Measurements from ENCODE around the gene PRCP.

The PRCP gene

GRCh38 chr11:82906931-82907330 is 6.7 kb upstream of the PRCP start:
- no peak for DNase-seq (ENCODE audit: low spot score)

GRCh38 chr11:82906236-82906635 is 6.0 kb upstream of the PRCP start:
- DNase-seq (ENCODE audit: low spot score) = no peak

GRCh38 chr11:82903843-82904586 is 3.8 kb upstream of the PRCP start:
- DNase-seq (ENCODE audit: low spot score) = no peak

- no peak for DNase-seq (ENCODE audit: low spot score)
These were observed 2.6 kb upstream of the PRCP start for GRCh38 chr11:82902880-82903279.

- no peak for DNase-seq (ENCODE audit: low spot score)
These were observed 1.8 kb upstream of the PRCP start for GRCh38 chr11:82901922-82902485.

- DNase-seq (ENCODE audit: low spot score) = peak; percentile 75
These were observed 1.1 kb upstream of the PRCP start, which contains the start of gene DDIAS for GRCh38 chr11:82901165-82901921. TSS of gene DDIAS (plus strand) at chr11:82901736. CDS start at chr11:82914739, 13,003 bp downstream.

- DNase-seq (ENCODE audit: low spot score) = no peak
These were observed 313 bp downstream of the PRCP start for GRCh38 chr11:82899957-82900276.

- DNase-seq (ENCODE audit: low spot score) = no peak
These were observed 927 bp downstream of the PRCP start for GRCh38 chr11:82899186-82899820.

GRCh38 chr11:82898241-82898640 is 2.0 kb downstream of the PRCP start:
- DNase-seq (ENCODE audit: low spot score) = no peak

- no peak for DNase-seq (ENCODE audit: low spot score)
These were observed 4.0 kb downstream of the PRCP start for GRCh38 chr11:82896183-82896582.

- DNase-seq (ENCODE audit: low spot score) = no peak
These were observed 4.7 kb downstream of the PRCP start for GRCh38 chr11:82895437-82896091.

- DNase-seq (ENCODE audit: low spot score) = no peak
These were observed 7.5 kb downstream of the PRCP start for GRCh38 chr11:82892611-82893169.

- DNase-seq (ENCODE audit: low spot score) = no peak
These were observed 9.3 kb downstream of the PRCP start for GRCh38 chr11:82890936-82891335.

GRCh38 chr11:82890002-82890341 is 10.3 kb downstream of the PRCP start:
- DNase-seq (ENCODE audit: low spot score) = no peak

- DNase-seq (ENCODE audit: low spot score) = no peak
These were observed 10.9 kb downstream of the PRCP start for GRCh38 chr11:82889133-82890001.

GRCh38 chr11:82883853-82884252 is 16.4 kb downstream of the PRCP start:
- DNase-seq (ENCODE audit: low spot score) = no peak

GRCh38 chr11:82874646-82875523 is 25.3 kb downstream of the PRCP start:
- no peak for DNase-seq (ENCODE audit: low spot score)

GRCh38 chr11:82873919-82874333 is 26.3 kb downstream of the PRCP start:
- DNase-seq (ENCODE audit: low spot score) = no peak

GRCh38 chr11:82872377-82873150 is 27.7 kb downstream of the PRCP start:
- DNase-seq (ENCODE audit: low spot score) = no peak
